HEK293T (cell line): ENCODE data around the gene ITIH1.

Experiments
- CTCF ChIA-PET: fragments of 350-600 bp; formaldehyde crosslinking; extraction: SDS; loops from one replicate; lab custom pipeline; 2021; ENCODE audit warnings: antibody characterized with exemption, inconsistent platforms; lab: Yijun Ruan, JAX
- POLR2A ChIA-PET: fragments of 350-600 bp; formaldehyde crosslinking; extraction: SDS; loops from one replicate; lab custom pipeline; 2020; ENCODE audit warnings: antibody characterized with exemption, inconsistent platforms; lab: Yijun Ruan, JAX
- DNase-seq: peaks from one replicate; pipeline ENCODE4 v3.0.0; 2012; ENCODE audit warnings: mixed read lengths; ENCODE audit errors: extremely low spot score
- ARNT ChIP-seq: fragments of 450-650 bp; IDR thresholded peaks from 2 replicates; pipeline ENCODE4 v1.6.1; 2017; ENCODE audit warnings: mild to moderate bottlenecking
- BHLHE40 ChIP-seq: fragments of 450-650 bp; IDR thresholded peaks from 2 replicates; pipeline ENCODE4 v1.6.1; 2016; ENCODE audit warnings: mild to moderate bottlenecking, moderate library complexity, borderline replicate concordance
- CTBP1 ChIP-seq: fragments of 450-650 bp; IDR thresholded peaks from 2 replicates; pipeline ENCODE4 v1.6.1; 2016; ENCODE audit warnings: borderline replicate concordance
- ELF4 ChIP-seq: fragments of 450-650 bp; IDR thresholded peaks from 2 replicates; pipeline ENCODE4 v1.6.1; 2017; ENCODE audit warnings: antibody characterized with exemption
- FOXA1 ChIP-seq: fragments of 450-650 bp; IDR thresholded peaks from 2 replicates; pipeline ENCODE4 v1.6.1; 2016; ENCODE audit warnings: mild to moderate bottlenecking
- FOXK2 ChIP-seq: fragments of 450-650 bp; IDR thresholded peaks from 2 replicates; pipeline ENCODE4 v1.6.1; 2016; ENCODE audit warnings: mild to moderate bottlenecking
- FOXM1 ChIP-seq: fragments of 450-650 bp; IDR thresholded peaks from 2 replicates; pipeline ENCODE4 v1.6.1; 2017; ENCODE audit warnings: mild to moderate bottlenecking, borderline replicate concordance
- HDGF ChIP-seq: fragments of 450-650 bp; IDR thresholded peaks from 2 replicates; pipeline ENCODE4 v1.6.1; 2017; ENCODE audit warnings: antibody characterized with exemption, borderline replicate concordance
- L3MBTL2 ChIP-seq: fragments of 450-650 bp; conservative IDR thresholded peaks from 2 replicates; pipeline ENCODE4 v1.6.1; 2016; ENCODE audit warnings: mild to moderate bottlenecking
- LEF1 ChIP-seq: fragments of 450-650 bp; IDR thresholded peaks from 2 replicates; pipeline ENCODE4 v1.6.1; 2017; ENCODE audit warnings: mild to moderate bottlenecking, borderline replicate concordance
- NFRKB ChIP-seq: fragments of 450-650 bp; IDR thresholded peaks from 2 replicates; pipeline ENCODE4 v1.6.1; 2016; ENCODE audit warnings: mild to moderate bottlenecking, moderate library complexity
- PKNOX1 ChIP-seq: fragments of 450-650 bp; IDR thresholded peaks from 2 replicates; pipeline ENCODE4 v1.6.1; 2016
- SP1 ChIP-seq: fragments of 450-650 bp; IDR thresholded peaks from 2 replicates; pipeline ENCODE4 v1.6.1; 2017
- SUZ12 ChIP-seq: fragments of 450-650 bp; IDR thresholded peaks from 2 replicates; pipeline ENCODE4 v1.6.1; 2016; ENCODE audit warnings: mild to moderate bottlenecking
- TARDBP ChIP-seq: fragments of 450-650 bp; IDR thresholded peaks from 2 replicates; pipeline ENCODE4 v1.6.1; 2016
- ZNF384 ChIP-seq: fragments of 450-650 bp; IDR thresholded peaks from 2 replicates; pipeline ENCODE4 v1.6.1; 2016

Gene ITIH1

GRCh38 chr3:52788890-52789745 lies 11.7 kb downstream of the ITIH1 start:
- CTCF ChIA-PET, result no interaction called here
- DNase-seq, result no peak
- no peak for TF ChIP-seq HDGF
- no peak for TF ChIP-seq NFRKB
- TF ChIP-seq ZNF384, result no peak
- TF ChIP-seq SP1, result no peak
- no peak for TF ChIP-seq BHLHE40
- TF ChIP-seq FOXA1, result no peak
- TF ChIP-seq SUZ12, result no peak
- no peak for TF ChIP-seq PKNOX1
- TF ChIP-seq CTBP1, result no peak
- no peak for TF ChIP-seq FOXK2
- no peak for TF ChIP-seq LEF1
- TF ChIP-seq ELF4, result no peak
- TF ChIP-seq ARNT, result no peak
- TF ChIP-seq L3MBTL2, result no peak
- no peak for TF ChIP-seq TARDBP
- TF ChIP-seq FOXM1, result no peak
- POLR2A ChIA-PET, result interaction anchor here (3.2 to 4.8 kb wide), 2 partner anchors 18 kb away, joined by 13 to 17 read pairs; partner anchors contain the start of gene NEK4

- ChIA-PET CTCF (no interaction called here), POLR2A (interaction anchor here (3.2 kb wide), 1 partner anchor 19 kb away, joined by 13 read pairs; the partner anchor contains the start of gene NEK4)
- no peak for DNase-seq
- TF ChIP-seq ZNF384, result no peak
- no peak for TF ChIP-seq FOXM1
- TF ChIP-seq NFRKB, result no peak
- no peak for TF ChIP-seq TARDBP
- no peak for TF ChIP-seq SUZ12
- no peak for TF ChIP-seq ELF4
- TF ChIP-seq HDGF, result no peak
- TF ChIP-seq ARNT, result no peak
- TF ChIP-seq SP1, result no peak
- no peak for TF ChIP-seq LEF1
- TF ChIP-seq L3MBTL2, result no peak
- TF ChIP-seq FOXA1, result no peak
- no peak for TF ChIP-seq FOXK2
- no peak for TF ChIP-seq BHLHE40
- no peak for TF ChIP-seq PKNOX1
- TF ChIP-seq CTBP1, result no peak
These were observed 12.3 kb downstream of the ITIH1 start for GRCh38 chr3:52789746-52790040.

GRCh38 chr3:52790337-52790736 lies 12.9 kb downstream of the ITIH1 start:
- POLR2A ChIA-PET, result interaction anchor here (3.2 kb wide), 1 partner anchor 19 kb away, joined by 13 read pairs; the partner anchor contains the start of gene NEK4
- CTCF ChIA-PET, result no interaction called here
- TF ChIP-seq LEF1 (no peak), ELF4 (no peak), SP1 (no peak), TARDBP (no peak)
- DNase-seq, result no peak

GRCh38 chr3:52790741-52791140 lies 13.3 kb downstream of the ITIH1 start:
- CTCF ChIA-PET, result no interaction called here
- POLR2A ChIA-PET, result interaction anchor here (3.2 kb wide), 1 partner anchor 20 kb away, joined by 13 read pairs; the partner anchor contains the start of gene NEK4

GRCh38 chr3:52791366-52791765 lies 14.0 kb downstream of the ITIH1 start:
- DNase-seq, result no peak
- ChIA-PET CTCF (interaction anchor here (2.5 kb wide), 1 partner anchor 29 kb away, joined by 10 read pairs; no protein-coding TSS in a partner anchor), POLR2A (interaction anchor here (3.2 kb wide), 1 partner anchor 20 kb away, joined by 13 read pairs; the partner anchor contains the start of gene NEK4)
- no peak for TF ChIP-seq HDGF
- no peak for TF ChIP-seq SUZ12
- no peak for TF ChIP-seq LEF1
- TF ChIP-seq FOXM1, result no peak
- TF ChIP-seq ELF4, result no peak
- no peak for TF ChIP-seq ZNF384
- no peak for TF ChIP-seq FOXK2
- TF ChIP-seq NFRKB, result no peak
- no peak for TF ChIP-seq TARDBP
- no peak for TF ChIP-seq SP1
- TF ChIP-seq BHLHE40, result no peak
- TF ChIP-seq CTBP1, result no peak
- TF ChIP-seq L3MBTL2, result no peak
- no peak for TF ChIP-seq FOXA1
- TF ChIP-seq ARNT, result no peak
- TF ChIP-seq PKNOX1, result no peak

More at GRCh38 chr3:52790741-52791140, 13.3 kb downstream of the ITIH1 start:
- no peak for DNase-seq
- TF ChIP-seq ARNT, result no peak
- TF ChIP-seq LEF1, result no peak
- TF ChIP-seq FOXM1, result no peak
- TF ChIP-seq SP1, result no peak
- no peak for TF ChIP-seq PKNOX1
- TF ChIP-seq L3MBTL2, result no peak
- TF ChIP-seq FOXA1, result no peak
- TF ChIP-seq ELF4, result no peak
- no peak for TF ChIP-seq TARDBP
- TF ChIP-seq HDGF, result no peak
- no peak for TF ChIP-seq FOXK2
- no peak for TF ChIP-seq NFRKB
- no peak for TF ChIP-seq ZNF384
